Kasumi-1 (cell line): ENCODE measurements around the gene TNFSF13B.
"Not testable (repeated sequence)": the region's sequence is repeated elsewhere in the genome, so short reads cannot be mapped to it uniquely, and the experiment has no call there.

Experiments used
- DNase-seq, 2 experiments: peaks; one replicate each; lab custom pipeline; 2025; lab: John Stamatoyannopoulos, UW

The TNFSF13B gene

GRCh38 chr13:108281901-108282300 is 12.4 kb downstream of the TNFSF13B start:
- DNase-seq = no peak

GRCh38 chr13:108283110-108283509 is 13.6 kb downstream of the TNFSF13B start:
- DNase-seq = no peak

- no peak for DNase-seq
Observed at GRCh38 chr13:108288741-108289140, 19.2 kb downstream of the TNFSF13B start.

- DNase-seq = no peak
Observed at GRCh38 chr13:108289819-108290218, 20.3 kb downstream of the TNFSF13B start.

- no peak for DNase-seq
Observed at GRCh38 chr13:108297114-108297513, 27.6 kb downstream of the TNFSF13B start.

GRCh38 chr13:108302279-108302678 is 32.8 kb downstream of the TNFSF13B start:
- DNase-seq = no peak

GRCh38 chr13:108304170-108305016 is 34.9 kb downstream of the TNFSF13B start:
- no peak for DNase-seq

DNA sequence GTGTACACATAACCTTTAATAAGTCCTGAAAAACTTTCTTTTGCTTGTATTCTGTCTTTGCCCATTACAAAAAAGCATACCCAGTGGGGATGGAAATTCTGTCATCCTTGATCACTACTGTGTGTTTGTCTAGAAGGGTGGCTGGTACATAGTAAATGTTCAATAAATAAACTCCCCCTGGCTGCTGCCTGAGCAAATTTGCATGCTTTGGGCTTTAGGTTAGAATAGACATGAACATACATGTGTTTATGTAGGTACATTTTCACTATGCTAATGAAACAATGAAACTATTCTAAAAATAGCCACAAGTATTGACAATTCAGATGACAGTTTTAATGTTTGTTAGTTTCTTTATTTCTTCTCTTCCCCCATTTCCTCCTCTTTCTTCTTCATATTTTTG is 36.1 kb downstream of the TNFSF13B start:
- DNase-seq = no peak

- DNase-seq = no peak
Observed at GRCh38 chr13:108306860-108307259, 37.3 kb downstream of the TNFSF13B start.

DNA sequence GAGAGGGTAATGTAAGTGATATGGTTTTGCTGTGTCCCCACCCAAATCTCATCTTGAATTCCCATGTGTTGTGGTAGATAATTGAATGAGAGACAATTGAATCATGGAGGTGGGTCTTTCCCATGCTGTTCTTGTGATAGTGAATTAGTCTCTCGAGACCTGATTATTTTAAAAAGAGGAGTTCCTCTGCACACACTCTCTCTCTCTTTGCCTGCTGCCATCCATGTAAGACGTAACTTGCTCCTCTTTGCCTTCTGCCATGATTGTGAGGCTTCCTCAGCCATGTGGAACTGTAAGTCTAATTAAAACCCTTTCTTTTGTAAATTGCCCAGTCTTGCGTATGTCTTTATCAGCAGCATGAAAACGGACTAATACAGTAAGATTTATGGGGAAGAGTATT is 42.1 kb downstream of the TNFSF13B start:
- DNase-seq = not testable (repeated sequence)

GRCh38 chr13:108313382-108313781 is 43.9 kb downstream of the TNFSF13B start:
- no peak for DNase-seq

DNA sequence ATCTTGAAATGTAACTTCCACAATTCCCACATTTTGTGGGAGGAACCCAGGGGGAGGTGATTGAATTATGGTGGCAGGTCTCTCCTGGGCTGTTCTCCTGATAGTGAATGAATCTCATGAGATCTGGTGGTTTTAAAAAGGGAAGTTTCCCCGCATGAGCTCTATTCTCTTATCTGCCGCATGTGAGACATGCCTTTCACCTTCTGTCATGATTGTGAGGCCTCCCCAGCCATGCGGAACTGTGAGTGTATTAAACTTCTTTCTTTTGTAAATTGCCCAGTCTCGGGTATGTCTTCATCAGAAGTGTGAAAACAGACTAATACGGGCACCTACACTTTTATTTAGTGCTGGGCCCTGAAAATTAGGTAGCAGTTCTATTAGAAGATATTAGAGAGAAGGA is 45.8 kb downstream of the TNFSF13B start:
- no peak for DNase-seq

DNA sequence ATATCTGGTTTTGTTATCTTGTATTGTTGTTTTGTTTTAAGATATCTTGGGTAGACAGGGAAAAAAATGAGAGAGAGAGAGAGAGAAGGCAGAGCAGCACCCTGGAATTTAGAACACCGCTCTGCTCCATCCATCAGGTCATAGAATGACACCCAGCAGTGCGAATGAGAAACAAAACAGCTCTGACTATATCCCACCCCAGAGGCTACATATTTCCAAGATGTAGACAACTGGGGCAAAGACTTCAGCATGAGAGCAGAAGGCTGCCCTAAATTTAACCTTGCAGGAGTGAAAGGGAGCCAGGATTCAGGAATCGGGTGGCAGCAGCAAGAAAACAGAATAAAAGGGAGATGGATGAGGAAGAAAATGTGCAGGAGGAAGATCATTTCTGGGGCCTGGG is 46.5 kb downstream of the TNFSF13B start:
- DNase-seq = no peak

DNA sequence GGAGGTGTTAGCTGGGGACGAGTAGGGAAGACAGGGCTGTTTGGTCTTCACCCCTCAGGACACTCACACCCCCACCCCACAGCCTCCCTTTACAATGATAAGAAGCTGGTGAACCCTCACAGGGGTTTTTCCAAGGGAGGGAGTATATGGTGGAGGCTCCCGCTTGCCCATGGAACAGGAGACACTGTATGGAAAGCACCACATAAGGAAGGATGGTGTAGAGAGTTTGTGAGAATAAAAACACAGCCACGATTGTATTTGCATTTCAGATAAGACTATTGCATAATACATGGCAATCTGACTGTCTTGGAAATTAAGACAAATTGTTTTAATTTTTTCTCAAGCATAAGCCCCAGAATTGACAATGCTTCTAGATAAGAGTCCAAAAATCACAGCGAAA is 46.9 kb downstream of the TNFSF13B start:
- no peak for DNase-seq

GRCh38 chr13:108322206-108322824 is 52.8 kb downstream of the TNFSF13B start:
- peak; percentile 75 to 79 for DNase-seq

DNA sequence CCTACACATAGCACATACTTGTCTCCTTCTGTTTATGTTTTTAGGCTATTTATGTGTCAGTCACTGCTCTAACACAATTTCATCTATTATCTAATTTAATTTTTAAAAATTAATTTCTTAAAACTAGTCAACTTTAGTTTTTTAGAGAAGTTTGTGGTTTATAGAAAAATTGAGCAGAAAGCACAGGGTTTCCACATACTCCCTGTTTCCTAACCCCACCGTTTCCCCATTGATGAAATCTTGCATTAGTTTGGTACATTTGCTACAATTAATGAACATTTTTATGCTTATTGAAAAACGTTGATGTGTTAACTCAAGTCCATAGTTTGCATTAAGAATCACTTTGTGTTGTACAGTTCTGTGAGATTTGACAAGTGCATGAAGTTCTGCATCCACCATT is 53.5 kb downstream of the TNFSF13B start:
- peak in 1 of 2 experiments; percentile 11 for DNase-seq

GRCh38 chr13:108325863-108326262 is 56.3 kb downstream of the TNFSF13B start:
- DNase-seq = no peak

DNA sequence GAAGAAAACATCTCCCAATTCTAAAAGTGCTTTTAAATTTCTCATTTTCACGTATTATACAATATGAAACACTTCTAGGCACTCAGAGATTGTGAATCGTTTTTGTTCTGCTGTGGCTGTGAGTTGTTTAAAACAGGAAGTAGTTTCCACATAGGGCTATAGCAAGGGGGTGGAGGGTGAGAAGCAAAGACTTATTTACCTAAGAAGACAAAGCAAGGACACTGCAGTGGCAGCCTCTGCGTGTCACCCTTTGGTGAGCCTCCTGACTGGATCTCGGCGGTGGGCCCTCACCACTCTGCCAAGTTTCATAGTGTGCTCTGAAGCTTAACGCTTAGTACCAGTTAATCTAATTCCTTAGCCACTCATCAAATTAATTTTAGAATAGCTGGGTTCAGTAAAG is 56.8 kb downstream of the TNFSF13B start:
- peak; percentile 72 to 84 for DNase-seq

- DNase-seq = no peak
Observed at GRCh38 chr13:108328848-108329247, 59.3 kb downstream of the TNFSF13B start.

DNA sequence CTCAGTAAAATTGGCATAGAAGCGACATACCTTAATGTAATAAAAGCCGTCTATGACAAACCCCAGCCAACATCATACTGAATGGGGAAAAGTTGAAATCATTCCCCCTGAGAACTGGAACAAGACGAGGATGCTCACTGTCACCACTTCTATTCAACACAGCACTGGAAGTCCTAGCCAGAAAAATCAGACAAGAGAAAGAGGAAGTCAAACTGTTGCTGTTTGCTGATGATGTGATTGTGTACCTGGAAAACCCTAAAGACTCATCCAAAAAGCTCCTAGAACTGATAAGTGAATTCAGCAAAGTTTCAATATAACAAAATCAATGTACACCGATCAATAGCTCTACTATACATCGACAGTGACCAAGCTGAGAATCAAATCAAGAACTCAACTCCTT is 63.3 kb downstream of the TNFSF13B start:
- no peak for DNase-seq

DNA sequence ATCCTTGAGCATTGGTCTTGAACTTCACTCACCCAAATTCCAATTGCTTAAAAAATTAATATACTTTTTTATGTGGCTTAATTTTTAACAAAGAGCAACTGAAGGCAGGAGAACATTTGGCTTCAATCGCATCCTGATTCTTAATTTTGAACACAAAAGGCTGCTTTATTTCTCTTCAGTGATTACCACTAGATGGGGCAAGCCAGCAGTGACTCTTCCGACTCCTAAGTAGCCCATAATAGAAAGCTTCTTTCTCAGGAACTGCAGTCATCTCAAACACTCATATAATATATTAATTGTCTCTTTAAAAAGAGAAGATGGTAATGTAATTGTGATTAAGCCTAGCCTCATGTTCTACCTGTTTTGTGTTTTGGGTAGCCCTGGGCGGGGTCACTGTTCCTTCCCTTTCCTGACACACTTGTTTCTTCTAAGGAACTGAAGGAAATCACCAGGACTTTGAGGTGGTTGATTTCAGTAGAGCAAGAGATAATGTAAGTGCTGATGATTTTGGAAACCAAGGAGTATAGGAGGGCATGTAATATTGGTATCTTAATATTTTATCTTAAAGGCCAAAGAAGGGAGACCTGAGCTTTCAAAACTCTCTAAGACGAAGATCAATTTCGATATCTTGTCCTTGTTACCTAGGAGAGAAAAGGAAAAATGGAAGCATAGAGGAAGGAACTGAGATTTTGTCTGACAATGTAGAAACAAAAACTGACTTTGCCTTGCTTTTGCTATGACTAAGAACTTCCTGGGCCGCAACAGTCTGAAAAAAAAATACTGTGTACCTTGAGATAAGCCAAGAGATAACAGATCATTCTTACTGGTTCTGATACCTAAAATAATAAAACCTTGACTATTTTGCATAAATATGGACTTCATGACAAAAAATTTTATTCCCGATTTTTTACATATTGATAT is 73.1 kb downstream of the TNFSF13B start:
- peak; percentile 78 to 83 for DNase-seq

GRCh38 chr13:108345016-108345415 is 75.5 kb downstream of the TNFSF13B start:
- no peak for DNase-seq
